Medulla oblongata (tissue), 1 donor: Measurements from ENCODE around the gene DNAJC18.
A peak's percentile ranks its signal among the peaks of the same experiment; 100 is the strongest.

Experiments
- DNase-seq: peaks from one replicate; pipeline ENCODE4 v3.0.0-alpha.2; 2015; ENCODE audit errors: extremely low spot score

The DNAJC18 gene

GRCh38 chr5:139368613-139369012 is 70.7 kb downstream of the DNAJC18 start:
- DNase-seq = peak; percentile 26

- no peak for DNase-seq
Observed at GRCh38 chr5:139364466-139364865, 74.9 kb downstream of the DNAJC18 start.

- DNase-seq = no peak
Observed at GRCh38 chr5:139363937-139364336, 75.4 kb downstream of the DNAJC18 start.

- DNase-seq = no peak
Observed at GRCh38 chr5:139361835-139362429, 77.4 kb downstream of the DNAJC18 start.

- no peak for DNase-seq
Observed at GRCh38 chr5:139360384-139360783, 78.9 kb downstream of the DNAJC18 start.
